HG02852 (cell line): ENCODE measurements around the gene SLC29A3.

Source experiments
- ATAC-seq: cut with Tn5 transposase; IDR thresholded peaks from one replicate; pipeline ENCODE4 v1.9.1; 2021; ENCODE audit warnings: mild to moderate bottlenecking, moderate library complexity; ENCODE audit not compliant: unreplicated experiment

The SLC29A3 gene

DNA sequence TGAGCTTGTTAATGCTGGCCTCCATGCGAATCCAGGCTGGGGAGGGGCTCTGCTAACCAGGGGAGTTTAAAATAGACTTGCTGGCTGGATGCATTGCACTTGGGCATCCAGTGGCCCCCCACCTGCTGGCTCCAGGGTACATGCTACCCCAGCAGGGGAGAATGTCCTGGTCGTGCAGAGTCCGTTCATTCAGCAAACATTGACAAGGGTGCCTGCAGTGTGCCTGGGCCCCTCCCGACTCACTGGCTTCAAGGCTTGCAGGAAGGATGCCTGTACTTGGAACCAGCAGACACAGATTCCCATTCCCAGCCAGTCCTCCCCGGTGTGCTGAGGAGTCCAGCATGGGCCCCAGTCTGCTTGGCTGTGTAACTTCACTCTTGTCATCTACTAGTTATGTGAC, 1.5 kb downstream of the SLC29A3 start:
- no peak for ATAC-seq

DNA sequence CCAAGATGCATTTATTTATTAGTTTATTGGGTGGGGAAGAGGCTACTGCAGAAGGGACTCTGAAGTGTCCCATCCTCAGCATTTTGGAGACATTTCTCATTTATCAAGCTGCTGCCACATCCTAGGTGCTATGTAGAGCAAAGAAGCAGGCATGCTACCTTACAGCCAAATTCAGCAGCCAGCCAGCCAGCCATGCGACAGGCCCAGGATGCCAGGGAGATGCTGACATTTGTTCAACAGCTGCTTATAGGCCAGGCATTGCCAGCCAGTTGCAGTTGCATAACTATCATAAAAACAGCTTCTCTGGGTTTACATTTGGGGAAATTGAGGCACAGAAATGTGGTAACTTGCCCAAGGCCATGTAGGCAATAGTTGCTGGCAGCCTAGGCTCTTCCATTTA, 2.3 kb downstream of the SLC29A3 start:
- ATAC-seq = no peak

DNA sequence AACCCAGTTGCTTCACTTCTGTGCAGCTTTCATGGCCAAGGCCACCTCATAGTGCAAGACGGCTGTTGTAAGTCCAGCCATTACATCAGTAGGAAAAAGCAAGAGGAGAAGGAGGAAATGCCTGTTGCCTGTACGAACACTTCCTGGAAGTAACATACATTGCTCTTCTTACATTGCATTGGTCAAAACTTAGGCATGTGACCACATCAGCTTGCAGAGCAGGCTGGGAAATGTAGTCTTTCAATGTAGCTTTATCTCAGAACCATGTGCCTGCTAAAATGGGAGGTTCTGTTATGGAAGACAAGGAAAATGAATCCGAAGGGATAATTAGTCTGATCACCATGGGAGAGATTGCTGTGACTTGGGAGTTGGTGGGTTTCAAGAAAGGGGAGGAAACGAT, 4.3 kb downstream of the SLC29A3 start:
- ATAC-seq = no peak

DNA sequence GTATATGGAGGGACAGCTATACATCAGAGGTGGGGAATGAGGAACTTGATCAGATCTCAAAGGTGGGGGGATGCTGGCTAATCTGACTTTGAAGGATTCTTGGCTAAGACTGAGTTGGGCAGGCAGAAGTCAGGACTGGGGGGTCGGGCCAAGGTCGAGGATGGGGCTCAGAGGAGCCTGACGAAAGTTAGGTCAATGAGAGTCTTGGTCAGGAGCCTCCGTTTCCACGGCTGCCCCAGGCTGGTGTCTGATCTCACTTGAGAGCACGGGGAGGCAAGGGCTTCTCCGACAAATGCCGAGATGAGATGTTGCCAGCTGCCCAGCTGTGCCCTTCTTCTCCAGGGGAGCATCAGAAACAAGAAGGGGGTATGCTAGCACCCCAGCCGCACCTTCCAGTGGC, 5.7 kb downstream of the SLC29A3 start:
- ATAC-seq = no peak

DNA sequence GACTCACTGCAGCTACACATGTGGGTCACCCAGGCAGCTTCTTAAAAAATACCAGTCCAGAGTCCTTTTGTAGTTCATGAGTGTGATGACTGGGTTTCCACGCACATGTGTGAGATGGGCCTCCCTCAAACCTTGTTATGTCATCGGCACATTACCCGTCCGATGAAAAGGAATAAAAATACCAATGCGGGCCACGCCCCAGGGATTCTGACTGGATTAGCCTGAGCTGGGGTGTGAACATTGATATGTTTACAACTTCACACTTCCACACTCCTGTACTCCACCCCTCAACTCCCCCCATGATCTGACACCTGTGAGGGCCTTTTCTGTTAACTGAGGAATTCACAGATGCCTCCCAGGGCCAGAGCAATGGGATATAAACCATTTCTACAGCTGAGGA, 6.2 kb downstream of the SLC29A3 start:
- ATAC-seq = no peak

DNA sequence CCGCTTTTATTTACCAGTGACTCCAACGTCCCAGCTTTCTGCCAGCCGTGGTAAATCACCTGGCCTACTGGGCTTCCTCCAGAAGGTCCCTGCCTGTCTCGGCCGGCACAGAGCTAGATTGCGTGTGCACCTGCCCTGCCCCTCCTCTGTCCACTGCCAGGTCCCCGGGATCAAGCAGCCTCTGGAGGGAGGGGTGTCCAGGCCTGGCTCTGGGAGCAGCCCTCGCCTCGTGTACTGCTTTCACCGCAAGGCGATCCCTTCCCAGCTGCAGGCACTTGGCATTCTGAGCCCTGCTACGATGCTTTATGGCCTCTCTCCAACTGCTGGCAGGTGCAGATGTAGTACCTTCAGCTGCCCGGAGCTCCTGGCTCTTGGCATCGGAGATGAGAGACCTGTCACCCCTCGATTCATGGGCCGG, 7.4 kb downstream of the SLC29A3 start:
- no peak for ATAC-seq

DNA sequence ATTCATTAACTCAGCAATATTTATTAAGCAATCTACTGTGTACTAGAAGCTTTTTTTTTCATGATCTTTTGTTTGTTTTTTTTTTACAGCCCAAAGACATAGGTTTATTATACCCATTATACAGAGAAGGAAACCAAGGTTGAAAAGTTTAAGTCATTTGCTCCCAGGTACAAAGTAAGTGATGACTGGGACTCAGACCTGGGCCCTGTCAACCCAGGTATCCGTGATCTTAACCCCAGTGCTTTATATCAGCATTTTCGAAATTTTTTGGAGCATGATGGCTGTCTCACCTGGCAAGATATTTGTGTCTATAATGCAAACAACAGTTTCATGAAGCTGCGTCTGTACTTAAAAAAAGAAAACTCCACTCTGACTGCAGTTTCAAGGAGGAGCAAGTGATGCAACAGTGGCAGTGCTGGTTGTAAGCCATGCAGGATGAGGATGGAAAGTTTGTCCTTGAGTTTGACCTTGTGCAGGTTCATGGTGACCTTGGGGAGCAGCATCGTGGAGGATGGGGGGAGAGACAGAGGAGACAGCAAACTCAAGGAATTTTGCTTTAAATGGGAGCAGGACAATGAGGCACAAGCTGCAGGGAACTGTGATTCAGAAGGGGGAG, 11.8 kb downstream of the SLC29A3 start:
- no peak for ATAC-seq

DNA sequence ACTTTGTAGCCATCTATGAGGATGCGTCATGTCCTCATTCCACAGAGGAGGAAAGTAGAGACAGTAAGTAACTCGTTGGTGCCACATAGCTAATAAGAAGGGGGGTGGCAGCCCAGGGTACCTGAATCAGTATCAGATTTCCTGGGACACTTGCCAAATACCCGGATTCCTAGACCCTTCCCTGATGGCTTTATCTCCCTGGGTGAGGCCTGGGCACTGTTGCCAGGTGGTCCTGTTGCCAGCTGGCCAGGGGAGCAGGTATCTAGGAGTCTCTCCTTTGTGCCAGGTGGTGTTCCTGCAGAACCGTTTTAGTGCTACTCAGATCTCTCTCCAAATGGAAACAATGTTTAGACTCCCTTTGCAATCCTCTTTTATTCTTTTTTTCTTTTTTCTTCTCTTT, 12.7 kb downstream of the SLC29A3 start:
- no peak for ATAC-seq

DNA sequence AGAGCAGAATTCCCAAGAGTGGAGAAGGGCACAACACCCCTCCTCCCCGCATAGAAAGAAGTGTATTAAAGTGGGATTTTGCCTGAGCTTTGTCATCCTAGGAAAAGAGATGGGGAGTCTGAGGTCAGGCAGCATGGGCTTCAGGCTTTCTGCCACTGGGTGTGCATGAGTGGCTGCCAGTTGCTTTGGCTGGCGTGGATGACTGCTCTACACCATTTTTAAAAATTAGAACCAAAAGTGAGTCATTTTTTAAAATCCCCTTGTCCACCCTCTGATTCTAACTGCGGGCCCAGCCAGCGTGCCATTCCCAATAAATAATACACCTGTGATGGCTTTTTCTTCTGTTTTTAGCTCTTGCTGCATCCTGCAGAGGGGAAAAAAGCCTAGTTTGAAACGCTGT, 13.4 kb downstream of the SLC29A3 start:
- no peak for ATAC-seq

DNA sequence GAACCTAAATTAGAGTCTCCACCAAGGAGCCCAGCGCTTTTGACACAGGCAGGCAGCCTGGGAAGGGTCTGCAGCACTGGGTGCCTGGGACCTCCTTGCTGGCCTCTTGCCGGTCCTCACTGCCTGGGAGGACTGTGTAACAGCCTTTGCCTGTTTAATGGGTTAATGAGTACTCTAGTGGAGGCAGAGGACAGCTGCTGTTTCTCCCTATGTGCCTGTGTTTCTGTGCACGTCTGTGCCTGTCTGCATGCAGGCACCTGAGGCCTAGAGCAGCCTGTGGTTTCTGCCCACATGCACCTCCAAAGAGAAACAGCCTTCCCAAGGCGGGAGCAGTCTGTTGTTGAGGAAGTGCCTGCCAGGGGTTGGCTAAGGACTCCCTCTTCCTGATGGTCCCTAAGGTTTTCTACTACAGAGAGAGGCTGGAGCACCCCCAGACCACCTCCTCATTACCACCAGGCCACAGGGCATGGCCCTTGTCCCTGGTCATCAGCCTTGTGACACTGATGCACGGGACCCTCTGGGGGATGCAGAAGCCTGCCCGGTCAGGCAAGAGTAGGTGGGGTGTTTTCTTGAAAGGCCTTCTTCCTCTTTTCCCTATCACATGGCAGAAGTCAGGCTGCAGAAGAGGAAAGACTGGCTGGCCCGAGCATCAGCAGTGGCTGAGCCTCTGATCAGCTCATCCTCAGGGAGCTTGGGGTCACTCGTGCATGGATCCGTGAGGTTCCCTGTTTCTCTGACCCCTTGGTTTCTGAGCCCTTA, 14.2 kb downstream of the SLC29A3 start:
- ATAC-seq = no peak

DNA sequence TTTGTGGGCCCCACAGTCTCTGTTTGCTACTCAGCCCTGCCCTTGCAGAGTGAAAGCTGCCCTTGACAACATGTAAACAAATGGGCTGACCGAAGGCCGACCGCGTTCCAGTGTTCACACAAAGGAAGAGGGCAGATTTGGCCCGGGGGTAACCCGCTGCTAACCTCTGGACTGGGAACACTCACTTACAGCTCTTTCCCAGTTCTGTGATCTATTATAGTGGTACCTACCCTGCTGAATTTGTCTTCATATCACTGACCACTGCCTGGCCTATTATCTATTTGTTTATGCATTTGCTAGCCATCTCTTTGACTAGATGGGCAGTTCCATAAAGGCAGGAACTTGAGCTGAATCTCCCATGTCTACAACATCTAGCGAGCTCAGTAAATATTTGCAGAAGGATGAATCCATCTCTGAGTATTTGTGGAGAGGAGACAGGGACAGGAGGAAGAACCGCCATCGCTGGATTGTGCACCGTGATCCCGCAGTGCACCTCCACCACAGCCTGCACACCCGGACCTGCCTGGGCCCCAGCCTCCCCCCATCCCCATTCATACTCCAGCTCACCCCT, 15.2 kb downstream of the SLC29A3 start:
- no peak for ATAC-seq

DNA sequence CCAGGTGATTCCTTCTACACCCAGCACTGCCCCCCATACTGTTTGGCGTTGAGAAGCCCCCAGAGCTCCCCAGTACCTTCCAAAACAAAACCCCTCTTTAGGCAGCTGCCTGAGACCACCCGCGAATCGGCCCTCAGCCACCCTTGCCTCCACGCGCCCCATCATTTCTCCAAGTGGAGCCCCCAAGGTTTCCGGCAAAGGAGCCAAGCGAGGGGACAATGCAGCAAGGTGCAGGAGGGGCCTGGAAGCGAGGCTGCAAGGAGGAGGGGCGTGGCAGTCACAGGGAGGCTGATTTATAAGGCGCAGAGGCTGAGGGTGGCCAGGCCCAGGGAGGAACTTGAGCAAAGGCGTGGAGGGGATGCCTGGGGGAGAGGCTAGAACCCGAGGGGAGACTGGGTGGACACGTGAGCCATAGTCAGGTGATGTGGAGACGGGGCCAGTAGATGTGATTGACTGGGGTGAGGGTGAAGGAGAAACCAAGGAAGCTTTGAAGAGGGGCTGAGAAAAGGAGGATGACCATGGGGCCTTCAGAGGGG, 16.2 kb downstream of the SLC29A3 start:
- ATAC-seq = no peak

DNA sequence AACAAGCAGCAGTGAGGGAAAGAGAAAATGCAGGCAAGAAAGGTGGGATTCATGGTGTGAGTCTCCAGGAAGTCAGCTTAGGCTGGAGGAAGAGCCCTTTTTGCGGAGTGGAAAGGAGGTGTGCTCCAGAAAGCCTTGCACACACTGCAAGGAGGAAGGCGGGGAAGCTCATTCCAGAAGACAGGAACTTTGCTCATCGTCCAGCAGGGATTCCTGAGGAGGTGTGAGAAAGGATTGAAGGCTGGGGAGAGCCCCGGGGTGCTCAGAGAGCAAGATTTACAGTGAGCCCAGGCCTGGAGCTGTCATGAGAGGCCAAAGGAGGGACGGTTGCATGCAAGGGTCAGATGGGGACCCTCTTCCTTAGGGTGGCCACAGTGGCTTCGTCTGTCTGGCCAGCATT, 17.6 kb downstream of the SLC29A3 start:
- no peak for ATAC-seq

DNA sequence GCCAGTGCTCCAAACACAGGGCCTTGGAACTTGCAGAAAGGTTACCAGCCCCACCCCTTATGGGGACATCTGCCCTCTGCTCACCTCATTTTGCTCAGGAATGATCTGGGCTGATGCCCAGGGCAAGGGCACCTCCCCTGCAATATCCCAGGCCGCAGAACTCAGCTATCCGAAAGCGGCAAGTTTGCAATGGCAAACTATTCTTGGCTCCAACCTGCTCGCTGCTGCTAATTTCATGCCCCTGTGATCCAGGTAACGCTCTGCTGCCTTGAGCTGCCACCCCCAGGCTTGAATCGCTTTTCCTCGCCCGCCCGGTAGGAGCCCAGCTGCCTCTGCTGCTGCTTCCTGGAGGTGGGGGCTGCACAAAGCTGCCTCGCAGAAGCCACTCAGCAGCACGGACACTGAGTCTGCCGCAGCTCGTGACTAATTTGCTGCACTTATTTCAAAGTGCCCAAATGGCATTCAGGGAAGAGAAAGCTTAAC, 18.2 kb downstream of the SLC29A3 start:
- ATAC-seq = no peak

DNA sequence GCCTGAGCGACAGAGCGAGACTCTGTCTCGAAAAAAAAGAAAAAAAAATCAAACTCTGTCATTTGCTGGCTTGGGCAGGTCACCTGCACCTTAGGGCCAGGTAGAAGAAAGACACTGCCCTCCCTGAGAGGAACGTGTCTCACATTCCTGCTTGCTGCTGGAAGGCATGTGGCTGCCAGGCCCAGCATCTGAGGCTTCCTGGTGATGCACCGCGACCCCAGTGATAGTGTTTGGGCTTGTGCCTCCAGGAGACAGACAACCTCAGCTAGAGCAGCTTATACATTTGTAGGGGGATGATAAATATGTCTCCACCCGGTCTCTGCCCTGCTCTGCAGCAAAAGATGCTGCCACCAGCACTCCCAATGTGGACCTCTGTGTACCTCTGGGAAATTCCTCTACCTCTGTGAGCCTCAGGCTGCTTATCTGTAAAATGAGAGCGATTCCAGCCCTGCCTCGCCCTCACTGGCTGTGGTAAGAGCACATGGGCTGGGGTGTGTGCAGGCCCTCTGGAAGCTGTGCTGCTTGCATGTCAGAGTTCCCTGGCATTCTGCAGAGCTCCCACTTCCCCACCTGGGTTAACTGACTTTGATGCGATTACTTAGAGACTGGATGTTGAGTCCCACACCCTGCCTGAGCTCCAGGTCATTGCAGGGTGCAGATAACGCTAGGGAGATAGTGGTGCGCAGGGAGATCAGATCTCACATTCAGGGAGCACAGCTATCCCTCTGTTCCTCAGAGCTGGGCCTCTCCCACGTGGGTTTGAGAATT, 19.9 kb downstream of the SLC29A3 start:
- ATAC-seq = no peak

DNA sequence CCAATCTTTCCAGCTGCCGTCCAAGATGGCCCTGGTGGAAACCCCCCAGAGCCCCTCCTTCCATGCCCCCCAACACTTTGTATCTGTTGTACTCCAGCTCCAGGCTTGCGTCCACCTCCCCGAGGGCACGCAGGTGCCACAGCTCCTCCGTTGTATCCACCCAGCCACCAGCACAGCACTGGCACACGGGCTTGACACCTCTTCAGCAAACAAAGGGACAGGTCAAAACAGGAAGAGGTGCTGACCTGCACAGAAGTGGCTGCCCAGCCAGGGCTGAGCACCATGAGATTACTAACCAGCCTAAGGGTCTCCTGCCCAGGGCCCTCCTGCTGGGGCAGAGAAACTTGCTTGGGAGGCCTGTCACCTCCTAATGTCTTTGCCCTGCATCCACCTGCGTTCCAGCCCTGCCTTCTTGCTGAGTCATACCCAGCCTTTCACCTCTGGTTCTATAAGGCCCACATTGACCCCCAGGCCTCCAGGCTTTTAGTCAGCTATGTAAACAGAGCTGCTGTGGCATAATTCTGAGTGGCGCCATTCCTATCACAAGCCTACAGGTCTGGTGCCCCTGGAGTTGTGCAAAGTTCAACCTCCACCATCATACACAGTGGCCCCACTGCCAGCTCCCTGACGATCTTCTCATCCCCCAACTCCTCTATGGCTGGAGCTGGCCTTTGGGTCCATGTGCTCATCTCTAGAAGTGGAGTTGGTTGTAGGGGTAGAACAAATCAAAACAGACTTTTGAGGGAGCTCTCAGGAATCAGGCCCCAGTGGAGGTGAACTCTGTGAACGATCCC, 20.9 kb downstream of the SLC29A3 start:
- no peak for ATAC-seq

DNA sequence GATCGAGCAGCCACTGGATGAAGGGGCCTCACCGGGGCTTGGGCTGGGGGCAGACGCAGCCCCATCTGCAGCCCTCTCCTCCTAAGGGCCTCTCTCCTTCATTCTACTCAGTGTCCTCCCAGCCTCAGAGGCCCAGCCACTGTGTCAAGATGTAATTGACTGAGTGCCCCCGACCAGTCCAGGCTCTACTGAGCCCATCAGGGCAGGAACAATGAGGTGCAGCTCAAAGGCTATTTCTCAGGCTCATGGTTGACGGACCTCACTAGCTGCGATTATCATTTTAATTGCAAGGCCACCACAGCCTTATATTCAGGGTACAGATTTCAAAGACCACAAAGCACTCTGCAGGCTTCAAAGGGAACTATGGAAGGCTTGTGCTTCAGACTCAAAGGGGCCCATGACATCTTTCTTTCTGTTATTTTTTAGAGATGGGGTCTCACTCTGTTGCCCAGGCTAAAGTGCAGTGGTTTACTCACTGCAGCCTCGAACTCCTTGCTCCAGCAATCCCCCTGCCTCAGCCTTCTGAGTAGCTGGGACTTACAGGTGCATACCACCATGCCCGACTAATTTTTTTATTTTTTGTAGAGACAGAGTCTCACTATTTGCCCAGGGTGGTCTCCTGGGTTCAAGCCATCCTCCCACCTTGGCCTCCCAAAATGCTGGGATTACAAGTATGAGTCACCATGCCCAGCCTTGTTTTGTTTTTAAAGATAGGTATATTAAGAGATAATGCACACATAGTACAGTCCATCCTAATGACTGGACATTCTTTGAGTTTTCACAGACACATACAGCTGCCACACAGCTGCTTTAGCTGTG, 23.7 kb downstream of the SLC29A3 start:
- ATAC-seq = no peak

DNA sequence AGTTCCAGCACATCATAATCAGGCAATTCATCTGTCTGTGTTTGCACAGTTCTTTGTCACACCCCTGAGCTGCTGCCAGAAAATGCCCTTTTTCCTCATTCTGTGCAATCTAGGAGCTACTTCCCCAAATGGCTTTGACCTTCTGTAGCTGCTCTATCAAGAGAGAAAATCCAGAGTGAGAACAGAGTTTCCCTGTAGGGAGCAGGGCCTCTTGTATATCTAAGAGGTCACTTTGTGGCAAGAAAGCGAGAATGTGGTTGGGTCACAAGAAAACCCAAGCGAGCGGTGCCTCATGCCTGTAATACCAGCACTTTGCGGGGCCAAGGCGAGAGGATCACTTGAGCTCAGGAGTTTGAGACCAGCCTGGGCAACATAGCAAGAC, 24.3 kb downstream of the SLC29A3 start:
- ATAC-seq = no peak

DNA sequence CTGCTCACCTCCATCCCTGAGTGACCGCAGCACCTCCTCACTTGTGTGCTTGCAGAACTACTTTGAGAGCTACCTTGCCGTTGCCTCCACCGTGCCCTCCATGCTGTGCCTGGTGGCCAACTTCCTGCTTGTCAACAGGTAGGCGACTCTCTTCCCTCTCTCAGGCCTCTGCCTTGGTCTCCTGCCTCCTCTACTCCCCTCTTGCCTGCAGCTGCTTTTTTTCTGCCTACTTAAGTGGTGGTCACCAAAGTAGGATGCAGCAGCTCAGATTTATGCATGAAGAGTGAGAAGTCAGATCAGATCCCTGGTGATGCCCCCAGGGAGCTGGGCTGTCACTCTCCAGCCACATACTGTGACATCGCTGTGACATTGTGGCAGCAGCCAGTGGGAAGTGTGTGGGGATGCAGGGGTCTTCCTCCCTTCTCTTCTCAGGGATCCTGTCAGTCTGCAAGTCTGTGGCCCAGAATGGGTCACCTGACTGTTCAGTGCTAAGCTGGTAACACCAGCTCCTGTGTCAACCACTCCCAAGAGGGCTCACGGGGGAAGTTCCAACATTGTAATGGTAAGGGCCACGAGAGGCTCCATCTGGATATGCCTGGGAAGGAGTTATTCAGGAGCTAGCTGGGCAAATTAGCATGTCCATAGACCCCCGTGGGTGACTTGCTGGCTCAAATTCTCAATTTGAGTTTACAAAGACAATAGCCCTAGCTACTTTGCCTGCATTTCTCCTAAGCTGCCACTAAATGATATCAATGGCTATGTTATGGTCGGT, 25.3 kb downstream of the SLC29A3 start:
- no peak for ATAC-seq
